DMS 273 treated with DMSO at 0.1 percent for 48 hours (cell line): ENCODE results near the gene OR10X1.
A peak's percentile ranks its signal among the peaks of the same experiment; 100 is the strongest.

Experiments used
- DNase-seq: peaks from one replicate; lab custom pipeline; 2025; lab: John Stamatoyannopoulos, UW

Gene OR10X1

DNA sequence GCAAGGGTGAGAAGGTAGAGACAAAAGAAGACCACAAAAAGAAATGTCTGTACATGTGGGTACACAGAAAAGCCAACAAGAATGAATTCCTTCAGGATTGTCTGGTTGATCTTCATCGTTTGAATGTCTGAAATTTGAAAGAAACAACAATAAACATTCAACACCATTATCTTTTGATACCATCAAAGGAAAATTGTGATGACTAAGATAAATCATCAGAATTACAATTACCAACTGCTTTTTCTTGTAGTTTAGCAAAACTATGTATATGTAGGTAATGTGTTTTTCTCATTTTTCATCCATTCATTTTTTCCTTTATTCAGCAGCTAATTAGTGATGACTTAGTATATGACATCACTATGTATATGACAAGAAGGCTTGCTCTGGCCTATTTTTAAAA is at the start of gene OR10X1:
TSS of gene OR10X1 (minus strand) at position 167 of the 400 bp plus-strand sequence. CDS start at position 167, 0 bp downstream.
- no peak for DNase-seq

- no peak for DNase-seq
Observed at GRCh38 chr1:158613764-158614163, 34.1 kb upstream of the OR10X1 start.

GRCh38 chr1:158611916-158612315 is 32.2 kb upstream of the OR10X1 start:
- no peak for DNase-seq

GRCh38 chr1:158607296-158607695 is 27.6 kb upstream of the OR10X1 start:
- no peak for DNase-seq

- no peak for DNase-seq
Observed at GRCh38 chr1:158604968-158605367, 25.3 kb upstream of the OR10X1 start, which contains the start of gene OR10Z1. OR10Z1 (plus strand) TSS chr1:158605268; CDS start chr1:158606439, 1,171 bp downstream.

DNA sequence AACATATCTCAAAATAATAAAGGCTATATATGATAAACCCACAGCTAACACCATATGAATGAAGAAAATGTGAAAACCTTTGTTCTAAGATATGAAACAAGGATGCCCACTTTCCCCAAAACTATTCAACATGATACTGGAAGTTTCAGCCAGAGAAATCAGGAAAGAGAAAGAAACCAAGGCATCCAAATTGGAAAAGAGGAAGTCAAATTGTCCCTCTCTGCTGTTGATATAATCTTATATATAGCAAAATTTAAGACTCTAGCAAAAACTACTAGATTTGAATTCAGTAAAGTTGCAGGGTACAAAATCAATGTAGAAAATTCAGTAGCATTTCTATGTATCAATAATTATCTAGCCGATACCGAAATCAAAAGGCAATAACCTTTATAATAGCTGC is 21.0 kb upstream of the OR10X1 start:
- DNase-seq, result no peak

DNA sequence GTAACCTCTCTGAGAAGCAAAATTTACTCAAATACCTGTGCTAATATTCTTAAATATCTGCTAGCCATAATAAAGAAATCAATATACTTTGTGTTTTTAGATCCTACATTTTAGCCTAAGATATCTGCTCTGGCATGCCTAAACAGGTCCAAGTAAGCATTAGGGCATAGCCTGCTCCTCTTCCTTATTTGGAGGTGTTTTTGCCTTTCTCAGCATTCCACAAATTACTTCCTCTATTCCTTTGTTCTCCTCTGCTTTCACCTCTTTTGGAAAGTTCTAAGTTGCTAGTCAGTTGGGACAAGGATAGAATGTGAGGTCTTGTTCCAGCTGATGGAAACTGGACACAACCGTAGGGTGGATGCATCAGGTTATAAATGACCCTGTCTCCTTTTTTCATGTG is 7.2 kb upstream of the OR10X1 start:
- DNase-seq, result no peak

GRCh38 chr1:158583962-158584361 is 4.3 kb upstream of the OR10X1 start:
- DNase-seq, result no peak

GRCh38 chr1:158577561-158577960 is 2.1 kb downstream of the OR10X1 start:
- no peak for DNase-seq

DNA sequence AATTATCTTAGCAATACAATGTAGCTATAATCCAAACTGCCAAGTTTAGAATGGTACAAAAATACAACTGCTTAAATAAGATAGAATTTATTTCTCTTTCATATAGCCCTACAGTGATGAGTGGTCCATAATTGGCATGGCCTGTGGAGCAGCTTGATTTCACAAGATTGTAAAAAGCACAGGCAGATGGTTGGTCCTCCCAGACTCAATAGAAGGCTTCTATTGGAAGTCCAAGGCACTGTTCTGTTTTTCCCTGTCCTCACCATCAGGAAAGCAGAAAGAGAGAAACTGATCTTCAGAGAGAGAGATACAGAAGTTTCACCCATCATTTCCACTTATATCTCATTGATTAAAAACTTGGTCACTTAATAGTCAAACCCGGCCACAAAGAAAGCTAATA is 7.5 kb downstream of the OR10X1 start:
- DNase-seq, result no peak

- DNase-seq, result no peak
Observed at GRCh38 chr1:158570480-158570879, 9.2 kb downstream of the OR10X1 start, which contains the start of gene OR6P1. OR6P1 (minus strand) TSS chr1:158570580; CDS start chr1:158563604, 6,976 bp downstream.

- DNase-seq, result no peak
Observed at GRCh38 chr1:158564608-158565007, 15.1 kb downstream of the OR10X1 start.

GRCh38 chr1:158563853-158564252 is 15.8 kb downstream of the OR10X1 start:
- peak; percentile 1 for DNase-seq

DNA sequence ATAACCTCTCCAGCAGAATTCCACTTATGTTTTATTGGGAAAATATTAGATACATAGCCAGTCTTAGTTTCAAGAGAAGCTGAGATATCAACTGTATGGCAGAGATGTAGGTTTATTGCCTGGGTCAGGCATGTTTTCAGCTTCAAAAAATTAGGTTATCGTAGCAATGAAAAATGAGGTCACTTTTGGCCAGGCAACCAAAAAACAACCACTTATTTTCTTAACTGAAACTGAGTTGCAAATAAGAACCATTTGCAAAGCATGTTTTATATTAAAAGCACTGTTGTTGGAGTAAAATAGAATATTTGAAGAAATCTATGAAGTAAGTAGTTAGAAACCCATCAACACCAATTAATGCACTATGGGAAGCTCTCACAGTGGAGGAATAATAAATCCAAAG is 20.0 kb downstream of the OR10X1 start:
- no peak for DNase-seq

DNA sequence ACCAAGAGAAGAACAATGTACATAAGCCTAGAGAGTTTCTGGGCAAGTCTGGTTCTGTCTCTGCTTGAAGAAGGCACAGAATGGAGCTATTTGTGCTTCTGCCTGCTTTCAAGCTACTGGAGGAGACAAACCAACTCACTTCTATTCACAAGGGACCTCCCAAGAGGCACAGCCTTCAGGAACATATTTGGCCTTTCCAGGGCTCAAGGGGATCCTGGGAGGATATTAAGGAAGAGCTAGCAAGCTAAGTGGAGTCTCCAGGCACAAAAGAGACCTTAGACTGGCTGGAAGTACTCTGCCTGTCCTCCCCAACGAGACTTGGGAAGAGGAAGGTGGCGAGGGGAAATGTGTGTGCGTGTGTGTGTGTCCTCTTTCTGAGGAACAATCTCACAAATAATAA is 25.3 kb downstream of the OR10X1 start, which contains the start of gene OR6Y1:
TSS of gene OR6Y1 (minus strand) at position 54 of the 400 bp plus-strand sequence. CDS start 6,300 bp downstream, outside the sequence.
- DNase-seq, result no peak

GRCh38 chr1:158552296-158552695 is 27.4 kb downstream of the OR10X1 start:
- DNase-seq, result no peak

- no peak for DNase-seq
Observed at GRCh38 chr1:158547533-158547932, 32.2 kb downstream of the OR10X1 start.

- DNase-seq, result no peak
Observed at GRCh38 chr1:158537609-158538008, 42.1 kb downstream of the OR10X1 start.

- DNase-seq, result no peak
Observed at GRCh38 chr1:158534496-158534895, 45.2 kb downstream of the OR10X1 start.
